GM12873 (cell line): ENCODE data around the gene OSBPL3.

Source experiments
- TF ChIP-seq, protein P1 (sequence below): IDR thresholded peaks from 2 replicates; pipeline ENCODE4 v1.5.1; 2012; ENCODE audit warnings: low read depth, mild to moderate bottlenecking, moderate library complexity, low read length, control low read depth; ENCODE audit not compliant: insufficient read depth; ENCODE audit errors: missing control alignments

OSBPL3 gene

DNA sequence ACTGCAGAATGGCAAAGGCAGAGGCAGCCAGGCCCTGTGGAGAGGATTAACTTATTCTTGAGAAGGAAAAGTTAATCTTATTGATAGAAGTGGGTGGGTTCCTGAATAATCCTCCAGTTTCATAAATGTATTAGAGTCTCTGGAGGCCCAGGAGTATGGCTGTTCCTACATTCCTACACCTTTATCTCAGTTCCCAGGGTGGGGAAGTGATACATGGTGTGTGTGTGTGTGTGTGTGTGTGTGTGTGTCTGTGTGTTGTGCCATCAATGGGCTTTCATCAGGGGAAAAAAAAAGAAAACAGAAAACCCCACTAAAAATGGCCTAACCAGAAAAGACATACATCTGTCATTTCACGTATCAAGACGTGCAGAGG, 200.7 kb downstream of the OSBPL3 start:
- TF ChIP-seq, protein P1, sequence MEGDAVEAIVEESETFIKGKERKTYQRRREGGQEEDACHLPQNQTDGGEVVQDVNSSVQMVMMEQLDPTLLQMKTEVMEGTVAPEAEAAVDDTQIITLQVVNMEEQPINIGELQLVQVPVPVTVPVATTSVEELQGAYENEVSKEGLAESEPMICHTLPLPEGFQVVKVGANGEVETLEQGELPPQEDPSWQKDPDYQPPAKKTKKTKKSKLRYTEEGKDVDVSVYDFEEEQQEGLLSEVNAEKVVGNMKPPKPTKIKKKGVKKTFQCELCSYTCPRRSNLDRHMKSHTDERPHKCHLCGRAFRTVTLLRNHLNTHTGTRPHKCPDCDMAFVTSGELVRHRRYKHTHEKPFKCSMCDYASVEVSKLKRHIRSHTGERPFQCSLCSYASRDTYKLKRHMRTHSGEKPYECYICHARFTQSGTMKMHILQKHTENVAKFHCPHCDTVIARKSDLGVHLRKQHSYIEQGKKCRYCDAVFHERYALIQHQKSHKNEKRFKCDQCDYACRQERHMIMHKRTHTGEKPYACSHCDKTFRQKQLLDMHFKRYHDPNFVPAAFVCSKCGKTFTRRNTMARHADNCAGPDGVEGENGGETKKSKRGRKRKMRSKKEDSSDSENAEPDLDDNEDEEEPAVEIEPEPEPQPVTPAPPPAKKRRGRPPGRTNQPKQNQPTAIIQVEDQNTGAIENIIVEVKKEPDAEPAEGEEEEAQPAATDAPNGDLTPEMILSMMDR, result no peak

DNA sequence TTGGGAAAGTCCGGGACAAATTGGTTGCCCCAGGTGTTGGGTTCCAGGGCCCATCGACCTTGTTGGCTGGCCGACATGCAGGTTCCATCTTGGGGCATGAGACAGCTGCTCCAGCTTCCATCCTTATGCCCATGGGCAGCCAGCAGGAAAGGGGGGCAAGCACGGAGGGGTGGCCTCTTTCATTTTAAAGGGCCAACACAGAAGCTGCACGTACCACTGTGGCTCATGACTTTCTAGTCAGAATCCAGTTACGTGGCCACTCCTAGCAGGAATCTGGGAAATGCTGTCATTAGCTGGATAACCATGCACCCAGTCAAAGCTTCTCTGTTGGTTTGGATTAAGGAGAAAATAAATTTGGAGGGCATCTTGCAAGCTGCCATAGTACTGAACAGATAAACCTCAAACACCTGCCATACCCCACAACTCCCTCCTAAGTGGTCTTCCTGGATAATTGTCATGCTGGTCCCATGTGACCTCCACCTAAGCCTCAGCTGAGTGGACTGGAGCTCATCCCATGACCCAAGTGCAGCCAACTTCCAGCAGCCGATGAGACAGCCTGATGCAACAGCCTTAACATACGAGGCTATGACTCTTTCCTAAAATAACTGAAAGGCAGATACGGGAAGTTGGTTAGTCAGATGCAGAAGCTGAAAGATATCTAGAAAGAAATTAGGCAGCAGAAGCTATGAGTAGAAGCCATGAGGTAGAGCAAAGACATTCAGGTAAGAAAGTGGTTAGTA, 201.3 kb downstream of the OSBPL3 start:
- TF ChIP-seq, protein P1, result no peak

DNA sequence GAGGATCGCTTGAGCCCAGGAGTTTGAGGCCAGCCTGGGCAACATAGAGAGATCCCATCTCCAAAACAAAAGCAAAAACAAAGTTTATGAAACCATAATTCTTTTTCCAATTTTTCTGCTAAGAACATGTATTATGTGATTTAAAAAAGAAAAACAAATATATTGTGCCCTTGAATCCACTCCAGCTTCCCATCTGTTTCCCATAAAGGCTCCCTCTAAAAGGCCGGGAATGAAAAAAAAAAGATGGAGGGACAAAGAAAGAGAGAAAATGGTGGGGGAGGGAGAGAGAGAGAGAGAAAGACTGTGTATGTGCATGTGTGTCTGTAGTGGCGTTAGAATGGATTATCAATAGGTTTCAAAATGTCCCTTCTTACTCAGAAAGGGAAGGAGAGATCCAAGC, 202.2 kb downstream of the OSBPL3 start:
- TF ChIP-seq, protein P1, result no peak

DNA sequence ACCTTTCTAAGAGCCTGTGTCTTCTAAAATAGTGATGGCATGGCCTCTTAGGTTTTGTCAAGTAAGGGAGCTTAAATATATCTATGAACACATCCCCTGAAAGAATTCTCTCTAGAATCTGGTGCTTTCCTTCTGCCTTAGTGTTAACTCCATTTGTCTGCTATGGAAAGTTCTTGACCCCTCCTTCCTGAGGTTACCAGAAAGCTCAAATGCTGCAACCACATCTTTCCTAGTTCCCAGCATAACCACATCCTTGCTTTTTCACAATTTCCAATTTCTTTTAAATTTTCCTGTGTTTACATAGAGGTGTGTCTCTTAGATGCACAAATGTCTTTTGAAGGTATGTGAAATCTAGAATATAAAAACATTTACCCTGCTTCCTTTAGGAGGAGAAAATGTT, 206.3 kb downstream of the OSBPL3 start:
- TF ChIP-seq, protein P1, result no peak

DNA sequence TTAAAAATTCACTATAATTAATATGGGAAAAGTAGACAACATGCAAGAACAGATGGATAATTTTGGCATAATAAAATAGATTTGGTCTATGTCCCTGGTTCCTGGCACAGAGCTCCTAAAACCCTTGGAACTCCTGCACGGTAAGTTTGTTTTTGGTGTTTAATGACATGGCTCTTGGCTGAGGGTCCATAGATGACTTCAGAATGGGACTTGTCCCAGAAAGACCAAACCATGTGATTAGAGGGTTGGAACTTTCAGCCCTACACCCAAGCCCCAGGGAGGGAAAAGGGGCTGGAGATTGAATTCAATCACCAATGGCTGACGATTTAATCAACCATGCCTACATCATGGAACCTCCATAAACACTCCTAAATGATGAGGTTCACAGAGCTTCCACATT, 210.1 kb downstream of the OSBPL3 start:
- TF ChIP-seq, protein P1, result no peak

DNA sequence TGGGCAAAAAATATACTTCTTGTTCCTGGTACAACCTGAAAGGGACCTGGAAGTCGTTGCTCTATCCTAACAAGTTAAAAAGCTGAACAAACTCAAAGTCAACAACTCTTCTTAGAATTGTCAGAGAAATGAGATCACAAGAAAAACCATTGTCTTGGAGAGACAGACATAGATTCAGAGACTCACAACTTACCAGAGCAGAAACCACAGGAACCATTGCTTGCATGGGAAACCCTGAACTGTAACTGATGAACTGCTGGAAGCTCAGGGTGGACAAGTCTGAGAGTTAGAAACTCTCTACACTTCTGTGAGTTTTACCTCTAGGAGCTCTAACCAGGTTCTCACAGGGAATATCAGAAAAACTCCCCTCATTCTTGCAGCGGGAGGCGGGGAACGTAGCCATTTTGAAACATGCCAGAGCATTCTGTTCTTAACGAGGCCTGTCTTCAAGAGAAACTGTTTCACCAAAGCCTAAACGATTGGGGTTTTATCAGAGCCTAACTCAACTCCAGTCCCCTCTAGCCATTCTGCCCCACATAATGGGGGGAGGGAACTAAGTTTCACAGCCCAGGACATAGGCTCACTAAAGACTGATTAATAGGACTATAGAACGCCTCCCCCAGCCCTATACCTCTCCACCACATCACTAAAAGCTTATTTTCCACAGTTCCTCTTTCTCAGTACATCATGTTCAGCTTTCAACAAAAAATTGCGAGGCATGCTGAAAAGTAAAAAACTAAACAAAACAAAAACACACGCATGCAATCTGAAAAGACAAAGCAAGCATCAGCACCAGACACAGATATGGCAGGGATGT, 210.8 kb downstream of the OSBPL3 start:
- TF ChIP-seq, protein P1, result no peak

DNA sequence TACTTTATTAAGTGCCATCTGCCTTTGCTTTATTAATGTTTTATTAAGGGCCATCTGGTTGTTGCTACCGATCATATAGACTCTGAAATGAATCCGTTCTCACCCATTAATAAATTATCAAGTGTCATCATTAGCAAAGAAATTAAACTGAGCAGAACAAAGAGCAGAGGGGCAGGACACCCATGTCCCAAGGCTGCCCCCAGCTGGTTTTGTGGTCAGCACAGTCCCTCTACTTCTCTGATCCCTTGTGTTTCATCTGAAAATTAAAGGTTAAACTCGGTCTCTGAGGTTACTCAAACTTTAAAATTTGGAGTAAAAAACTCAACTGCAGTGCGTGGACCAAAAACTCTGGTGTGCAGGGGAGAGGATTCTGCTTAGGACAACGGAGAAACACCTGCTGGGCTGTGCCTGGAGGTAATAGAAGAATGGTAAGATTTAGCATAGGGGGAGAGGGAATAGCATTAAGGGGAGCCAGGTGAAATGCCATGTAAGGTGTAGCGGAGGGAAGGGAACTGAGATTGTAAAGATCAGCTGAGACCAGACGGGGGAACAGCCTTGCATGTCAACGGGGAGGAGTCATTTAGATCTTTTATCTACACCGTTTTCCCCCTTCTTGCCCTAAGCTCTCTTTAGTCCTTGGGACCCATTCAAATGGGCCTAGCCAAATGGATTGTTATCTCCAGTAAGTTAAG, 212.0 kb downstream of the OSBPL3 start:
- TF ChIP-seq, protein P1, result no peak
